Type B pancreatic cell (in vitro differentiated cells): ENCODE results near the gene SSNA1. TPM values are rescaled to one million over a fixed set of nuclear protein-coding genes. Genes with fewer than 3 reads are reported as not detected.
"Not testable (repeated sequence)": the region's sequence is repeated elsewhere in the genome, so short reads cannot be mapped to it uniquely, and the experiment has no call there.

Experiments used
- DNase-seq: peaks from one replicate; pipeline ENCODE4 v3.0.0; 2021; ENCODE audit warnings: mixed read lengths; ENCODE audit not compliant: unreplicated experiment; ENCODE audit errors: extremely low spot score
- H3K27ac Mint-ChIP-seq: 2 replicates; pipeline ENCODE4 v1.8.0; 2021; ENCODE audit warnings: mild to moderate bottlenecking, mixed read lengths
- H3K27me3 Mint-ChIP-seq: 2 replicates; pipeline ENCODE4 v1.8.0; 2021; ENCODE audit warnings: mixed read lengths
- H3K36me3 Mint-ChIP-seq: 2 replicates; pipeline ENCODE4 v1.8.0; 2021; ENCODE audit warnings: mixed read lengths
- H3K4me1 Mint-ChIP-seq: one replicate; pipeline ENCODE4 v1.8.0; 2021; ENCODE audit warnings: mixed read lengths; ENCODE audit not compliant: unreplicated experiment
- H3K4me3 Mint-ChIP-seq: 2 replicates; pipeline ENCODE4 v1.8.0; 2021; ENCODE audit warnings: mild to moderate bottlenecking, mixed read lengths
- H3K9me3 Mint-ChIP-seq: 2 replicates; pipeline ENCODE4 v1.8.0; 2021; ENCODE audit warnings: mixed read lengths
- microRNA-seq: library from miRNA; unstranded; fragments of <30 nt; microRNA quantifications from one replicate; pipeline ENCODE4, GENCODE V29; 2020
- total RNA-seq: library from RNA; stranded (reverse); gene quantifications from 2 replicates; pipeline ENCODE4 v1.2.1, GENCODE V29; 2021; ENCODE audit warnings: low replicate concordance
- TF ChIP-seq, protein P1 (sequence below): fragments of 200-600 bp; sonication (generic); conservative IDR thresholded peaks from 2 replicates; pipeline ENCODE4 v1.5.0; 2021; ENCODE audit warnings: antibody characterized with exemption, mild to moderate bottlenecking

The SSNA1 gene
- total RNA-seq, 1 donor from 2014 or later: 64.9 TPM

DNA sequence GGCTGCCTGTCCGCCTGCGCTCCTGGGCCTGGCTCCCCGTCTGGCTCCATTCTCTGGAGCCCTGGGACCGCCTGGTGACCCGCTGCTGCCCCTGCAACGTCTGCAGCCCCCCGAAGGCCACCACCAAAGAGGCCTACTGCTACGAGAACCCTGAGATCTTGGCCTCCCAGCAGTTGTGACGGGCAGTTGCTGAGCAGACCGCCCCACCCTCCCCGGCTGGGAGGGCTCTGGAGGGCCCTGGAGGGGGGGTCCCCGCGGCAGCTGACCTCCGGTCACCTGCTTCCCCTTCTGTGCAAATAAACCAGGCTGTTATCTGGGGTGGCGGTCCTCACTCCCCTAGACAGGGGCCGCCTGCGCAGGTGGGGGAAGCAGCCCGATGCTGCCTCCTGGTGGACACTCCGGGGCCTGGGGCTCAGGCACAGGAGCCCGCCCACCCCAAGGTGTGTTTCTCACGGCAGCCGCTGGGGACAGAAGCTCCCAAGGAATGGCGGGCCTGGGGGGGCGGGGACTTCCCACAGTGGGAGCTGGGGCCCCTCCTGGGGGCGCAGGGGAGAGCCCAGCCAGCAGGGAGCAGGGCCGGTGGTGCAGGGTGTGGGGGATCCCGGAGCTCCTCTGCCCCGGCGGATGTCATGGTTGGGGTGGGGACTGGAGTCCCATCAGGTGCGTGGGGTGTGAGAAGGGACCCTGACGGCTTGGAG lies 47.9 kb downstream of the SSNA1 start:
- peak; percentile 93 for DNase-seq
- H3K27ac Mint-ChIP-seq: no peak overlapping the region
- TF ChIP-seq, protein P1, sequence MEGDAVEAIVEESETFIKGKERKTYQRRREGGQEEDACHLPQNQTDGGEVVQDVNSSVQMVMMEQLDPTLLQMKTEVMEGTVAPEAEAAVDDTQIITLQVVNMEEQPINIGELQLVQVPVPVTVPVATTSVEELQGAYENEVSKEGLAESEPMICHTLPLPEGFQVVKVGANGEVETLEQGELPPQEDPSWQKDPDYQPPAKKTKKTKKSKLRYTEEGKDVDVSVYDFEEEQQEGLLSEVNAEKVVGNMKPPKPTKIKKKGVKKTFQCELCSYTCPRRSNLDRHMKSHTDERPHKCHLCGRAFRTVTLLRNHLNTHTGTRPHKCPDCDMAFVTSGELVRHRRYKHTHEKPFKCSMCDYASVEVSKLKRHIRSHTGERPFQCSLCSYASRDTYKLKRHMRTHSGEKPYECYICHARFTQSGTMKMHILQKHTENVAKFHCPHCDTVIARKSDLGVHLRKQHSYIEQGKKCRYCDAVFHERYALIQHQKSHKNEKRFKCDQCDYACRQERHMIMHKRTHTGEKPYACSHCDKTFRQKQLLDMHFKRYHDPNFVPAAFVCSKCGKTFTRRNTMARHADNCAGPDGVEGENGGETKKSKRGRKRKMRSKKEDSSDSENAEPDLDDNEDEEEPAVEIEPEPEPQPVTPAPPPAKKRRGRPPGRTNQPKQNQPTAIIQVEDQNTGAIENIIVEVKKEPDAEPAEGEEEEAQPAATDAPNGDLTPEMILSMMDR: peak; percentile 100
- H3K36me3 Mint-ChIP-seq: peaks cover 4% of the 10 kb centered on the region
- no peak overlapping the region for H3K4me3 Mint-ChIP-seq
- peaks cover 9% of the 10 kb centered on the region for H3K4me1 Mint-ChIP-seq
- no peaks in the 10 kb centered on the region for H3K9me3 Mint-ChIP-seq
- peaks cover 4% of the 10 kb centered on the region for H3K27me3 Mint-ChIP-seq

DNA sequence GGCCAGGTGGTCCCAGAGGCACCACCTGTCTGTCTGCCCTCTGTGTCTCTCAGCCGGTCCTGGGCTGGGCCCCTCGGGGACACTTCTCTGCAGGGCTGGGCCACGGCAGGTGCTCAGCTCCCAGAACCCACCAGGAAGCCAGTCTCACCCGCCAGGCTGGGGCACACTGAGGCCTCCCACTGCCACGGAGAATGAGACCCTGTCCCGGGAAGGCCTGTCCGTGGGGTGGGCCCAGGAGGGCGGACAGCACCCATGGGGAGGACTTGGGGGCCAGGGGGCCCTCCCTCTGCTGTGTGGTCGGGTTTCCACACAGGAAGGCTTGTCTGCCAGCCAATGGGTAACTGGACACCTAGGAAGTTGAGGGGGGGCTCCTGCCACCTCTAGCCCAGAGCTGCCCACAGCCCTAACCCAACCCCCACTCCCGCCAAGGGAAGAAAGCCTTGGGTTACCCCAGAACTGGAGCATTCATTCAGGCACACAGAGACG lies 48.5 kb downstream of the SSNA1 start:
- DNase-seq: no peak
- Mint-ChIP-seq H3K9me3 (no peaks in the 10 kb centered on the region), H3K4me3 (no peak overlapping the region), H3K27me3 (peaks cover 4% of the 10 kb centered on the region), H3K36me3 (peaks cover 4% of the 10 kb centered on the region), H3K27ac (no peak overlapping the region), H3K4me1 (peaks cover 9% of the 10 kb centered on the region)
- TF ChIP-seq, protein P1: no peak

DNA sequence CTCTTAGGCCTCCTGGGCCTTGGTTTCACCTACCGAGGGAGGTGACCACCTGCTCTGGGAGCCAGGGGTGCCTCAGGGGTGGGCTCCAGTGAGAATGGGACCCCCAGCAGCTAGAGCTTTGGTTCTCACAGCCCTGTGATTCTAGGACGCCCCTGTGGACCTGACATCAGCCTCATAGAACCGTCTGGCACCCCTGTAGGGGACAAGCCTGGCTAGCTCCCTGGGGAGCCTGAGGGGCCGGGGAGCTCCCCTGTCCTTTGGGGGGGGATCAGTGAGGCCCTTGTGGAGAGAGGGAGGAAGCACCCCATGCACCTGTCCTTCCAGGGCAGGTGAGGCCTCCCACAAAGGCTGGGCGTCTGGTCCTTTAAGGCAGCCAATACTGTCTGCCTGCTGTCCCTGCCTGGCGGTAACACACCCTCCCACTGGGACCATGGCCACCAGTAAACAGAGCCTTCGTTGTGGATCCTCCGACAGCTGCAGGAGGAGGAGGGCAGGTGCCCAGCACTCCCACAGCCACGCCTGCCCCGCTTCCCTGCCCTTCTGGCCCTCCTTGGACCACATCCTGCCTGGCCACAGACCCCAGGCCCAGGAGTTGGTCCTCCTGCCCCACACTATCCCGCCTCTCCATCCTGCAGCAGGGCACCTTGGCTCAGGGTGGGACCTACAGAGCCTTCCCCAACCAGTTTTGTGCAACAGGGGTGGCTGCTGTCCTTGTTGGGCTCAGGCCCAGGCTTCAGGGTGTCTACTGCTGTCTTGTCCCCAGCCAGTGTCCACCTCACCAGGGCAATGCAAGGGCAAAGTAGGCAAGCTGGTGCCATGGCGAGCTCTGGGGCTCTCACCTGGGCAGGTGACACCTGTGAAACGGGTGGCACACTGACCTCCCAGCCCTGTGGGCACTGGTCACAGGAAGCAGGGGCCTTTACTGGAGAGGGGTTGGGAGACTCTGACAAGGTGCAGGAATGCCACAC lies 49.6 kb downstream of the SSNA1 start:
- peaks cover 17% of the 10 kb centered on the region for H3K4me1 Mint-ChIP-seq
- peaks cover 4% of the 10 kb centered on the region for H3K27me3 Mint-ChIP-seq
- H3K4me3 Mint-ChIP-seq: no peak overlapping the region
- H3K36me3 Mint-ChIP-seq: peaks cover 13% of the 10 kb centered on the region
- no peaks in the 10 kb centered on the region for H3K9me3 Mint-ChIP-seq
- peak overlapping the region; percentile 26 for H3K27ac Mint-ChIP-seq
- no peak for DNase-seq
- TF ChIP-seq, protein P1: no peak

DNA sequence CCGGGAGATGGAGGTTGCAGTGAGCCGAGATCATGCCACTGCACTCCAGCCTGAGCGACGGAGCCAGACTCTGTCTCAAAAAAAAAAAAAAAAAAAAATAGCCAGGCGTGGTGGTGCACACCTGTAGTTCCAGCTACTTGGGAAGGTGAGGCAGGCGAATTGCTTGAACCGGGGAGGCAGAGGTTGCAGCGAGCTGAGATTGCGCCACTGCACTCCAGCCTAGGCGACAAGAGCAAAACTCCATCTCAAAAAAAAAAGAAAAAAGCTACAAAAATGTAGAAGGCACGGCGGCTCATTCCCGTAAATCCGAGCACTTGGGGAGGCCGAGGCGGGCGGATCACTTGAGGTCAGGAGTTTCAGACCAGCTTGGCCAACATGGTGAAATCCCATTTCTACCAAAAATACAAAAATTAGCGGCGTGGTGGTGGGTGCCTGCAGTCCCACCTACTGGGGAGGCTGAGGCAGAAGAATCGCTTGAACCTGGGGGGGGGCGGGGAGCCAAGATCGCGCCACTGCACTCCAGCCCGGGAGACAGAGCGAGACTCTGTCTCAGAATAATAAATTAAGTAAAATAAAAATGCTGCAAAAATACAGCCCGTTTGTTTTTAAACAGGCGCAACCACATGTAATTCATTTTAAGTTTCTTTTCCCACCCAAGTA lies 51.2 kb downstream of the SSNA1 start:
- H3K4me3 Mint-ChIP-seq: peak overlapping the region; percentile 84
- not testable (repeated sequence) for H3K9me3 Mint-ChIP-seq, H3K27me3 Mint-ChIP-seq, DNase-seq
- peaks cover 17% of the 10 kb centered on the region for H3K36me3 Mint-ChIP-seq
- H3K27ac Mint-ChIP-seq: peak overlapping the region; percentile 78
- H3K4me1 Mint-ChIP-seq: peaks cover 26% of the 10 kb centered on the region

Small RNA genes lying within 50 kb of the gene (microRNA-seq; reads per million reads assigned to microRNA genes)
- not detected for gene MIR3621

Other genes with a start within 250 kb of the SSNA1 start
- 82.8 and 110 TPM in 2 replicates for gene FBXW5, start 243.9 kb upstream of the SSNA1 start, total RNA-seq
- gene C8G, start 243.4 kb upstream of the SSNA1 start, total RNA-seq: 2.8 and 4.1 TPM in 2 replicates
- 7.9 and 8.3 TPM in 2 replicates for gene LCN12, start 236.4 kb upstream of the SSNA1 start, total RNA-seq
- 1.4 and 1.7 TPM in 2 replicates for gene PTGDS, start 211.2 kb upstream of the SSNA1 start, total RNA-seq
- gene LCNL1, start 205.7 kb upstream of the SSNA1 start, total RNA-seq: not detected in 2 replicates
- gene PAXX, start 196.3 kb upstream of the SSNA1 start, total RNA-seq: 63.4 and 100 TPM in 2 replicates
- gene CLIC3, start 192.1 kb upstream of the SSNA1 start, total RNA-seq: 38.6 and 63.3 TPM in 2 replicates
- 44.7 and 47.7 TPM in 2 replicates for gene ABCA2, start 160.4 kb upstream of the SSNA1 start, total RNA-seq
- gene FUT7, start 156.6 kb upstream of the SSNA1 start, total RNA-seq: not detected in 2 replicates
- 68.0 and 70.3 TPM in 2 replicates for gene NPDC1, start 142.5 kb upstream of the SSNA1 start, total RNA-seq
- 3.3 and 6.4 TPM in 2 replicates for gene ENTPD2, start 134.6 kb upstream of the SSNA1 start, total RNA-seq
- gene SAPCD2, start 118.1 kb upstream of the SSNA1 start, total RNA-seq: 19.1 and 21.9 TPM in 2 replicates
- gene UAP1L1, start 111.2 kb upstream of the SSNA1 start, total RNA-seq: 3.4 and 5.4 TPM in 2 replicates
- 50.3 and 58.9 TPM in 2 replicates for gene MAN1B1, start 101.7 kb upstream of the SSNA1 start, total RNA-seq
- gene DPP7, start 73.9 kb upstream of the SSNA1 start, total RNA-seq: 86.5 and 86.7 TPM in 2 replicates
- 0.29 and 0.94 TPM in 2 replicates for gene GRIN1, start 49.5 kb upstream of the SSNA1 start, total RNA-seq
- 0.77 and 1.4 TPM in 2 replicates for gene LRRC26, start 18.6 kb upstream of the SSNA1 start, total RNA-seq
- gene TMEM210, start 16.6 kb upstream of the SSNA1 start, total RNA-seq: not detected in 2 replicates
- gene ANAPC2, start 116 bp upstream of the SSNA1 start, total RNA-seq: 63.5 and 65.0 TPM in 2 replicates
- 24.1 and 28.4 TPM in 2 replicates for gene TPRN, start 12.1 kb downstream of the SSNA1 start, total RNA-seq
- 42.3 and 46.3 TPM in 2 replicates for gene TMEM203, start 17.0 kb downstream of the SSNA1 start, total RNA-seq
- gene NDOR1, start 17.0 kb downstream of the SSNA1 start, total RNA-seq: 18.9 and 28.0 TPM in 2 replicates
- 12.1 and 15.7 TPM in 2 replicates for gene RNF208, start 33.6 kb downstream of the SSNA1 start, total RNA-seq
- 0.86 and 1.5 TPM in 2 replicates for gene CYSRT1, start 36.5 kb downstream of the SSNA1 start, total RNA-seq
- 0.36 and 0.48 TPM in 2 replicates for gene RNF224, start 38.8 kb downstream of the SSNA1 start, total RNA-seq
- gene SLC34A3, start 42.2 kb downstream of the SSNA1 start, total RNA-seq: 0.41 and 0.81 TPM in 2 replicates
- 326 and 349 TPM in 2 replicates for gene TUBB4B, start 52.6 kb downstream of the SSNA1 start, total RNA-seq
- gene STPG3, start 62.6 kb downstream of the SSNA1 start, total RNA-seq: 0.31 TPM in 1 of 2 replicates, not detected in the other
- gene NELFB, start 66.7 kb downstream of the SSNA1 start, total RNA-seq: 52.4 and 61.9 TPM in 2 replicates
- 2.7 and 4.5 TPM in 2 replicates for gene TOR4A, start 89.0 kb downstream of the SSNA1 start, total RNA-seq
- 17.9 and 21.7 TPM in 2 replicates for gene NRARP, start 113.6 kb downstream of the SSNA1 start, total RNA-seq
- 15.5 and 19.5 TPM in 2 replicates for gene EXD3, start 234.5 kb downstream of the SSNA1 start, total RNA-seq
- gene NOXA1, start 234.7 kb downstream of the SSNA1 start, total RNA-seq: 6.4 and 14.3 TPM in 2 replicates